ENCODE data around the gene CTBP2. TPM values are rescaled to one million over a fixed set of nuclear protein-coding genes. Genes with fewer than 3 reads are reported as not detected.

Gene CTBP2
- total and polyA plus RNA-seq, 2 donors: 45.3 to 49.8 TPM

- DNase-seq (ENCODE audit: extremely low spot score): no peak
- 83% methylated on average over 17 of the region's 17 CpGs for WGBS
- H3K4me3 ChIP-seq (ENCODE audit: low read depth, low read length): no peak overlapping the region
- no peak overlapping the region for H3K27ac ChIP-seq (ENCODE audit: low read depth)
- H3K36me3 ChIP-seq (ENCODE audit: insufficient read depth): no peaks in the 10 kb centered on the region
- no peaks in the 10 kb centered on the region for H3K4me1 ChIP-seq (ENCODE audit: insufficient read depth)
These were observed 138.5 kb downstream of the CTBP2 start for GRCh38 chr10:125021686-125022344.

- H3K36me3 ChIP-seq (ENCODE audit: insufficient read depth): no peaks in the 10 kb centered on the region
- 95% methylated on average over 9 of the region's 9 CpGs for WGBS
- no peak overlapping the region for H3K4me3 ChIP-seq (ENCODE audit: low read depth, low read length)
- no peak for DNase-seq (ENCODE audit: extremely low spot score)
- no peak overlapping the region for H3K27ac ChIP-seq (ENCODE audit: low read depth)
- H3K4me1 ChIP-seq (ENCODE audit: insufficient read depth): no peaks in the 10 kb centered on the region
These were observed 139.5 kb downstream of the CTBP2 start for GRCh38 chr10:125020871-125021270.

- Histone ChIP-seq H3K4me3 (ENCODE audit: low read depth, low read length) (no peak overlapping the region), H3K36me3 (ENCODE audit: insufficient read depth) (no peaks in the 10 kb centered on the region), H3K4me1 (ENCODE audit: insufficient read depth) (no peaks in the 10 kb centered on the region), H3K27ac (ENCODE audit: low read depth) (no peak overlapping the region)
- WGBS: 92% methylated on average over 17 of the region's 17 CpGs
- DNase-seq (ENCODE audit: extremely low spot score): no peak
These were observed 140.0 kb downstream of the CTBP2 start for GRCh38 chr10:125020386-125020785.

- Histone ChIP-seq H3K4me1 (ENCODE audit: insufficient read depth) (no peaks in the 10 kb centered on the region), H3K27ac (ENCODE audit: low read depth) (no peak overlapping the region), H3K36me3 (ENCODE audit: insufficient read depth) (no peaks in the 10 kb centered on the region), H3K4me3 (ENCODE audit: low read depth, low read length) (no peak overlapping the region)
- no peak for DNase-seq (ENCODE audit: extremely low spot score)
- 93% methylated on average over 9 of the region's 9 CpGs for WGBS
These were observed 141.7 kb downstream of the CTBP2 start for GRCh38 chr10:125018576-125019143.

GRCh38 chr10:125017547-125018298 lies 142.6 kb downstream of the CTBP2 start:
- Histone ChIP-seq H3K27ac (ENCODE audit: low read depth) (no peak overlapping the region), H3K4me1 (ENCODE audit: insufficient read depth) (no peaks in the 10 kb centered on the region), H3K36me3 (ENCODE audit: insufficient read depth) (no peaks in the 10 kb centered on the region), H3K4me3 (ENCODE audit: low read depth, low read length) (no peak overlapping the region)
- DNase-seq (ENCODE audit: extremely low spot score): no peak
- 89% methylated on average over 12 of the region's 12 CpGs for WGBS

- Histone ChIP-seq H3K27ac (ENCODE audit: low read depth) (peak overlapping the region; percentile 41), H3K4me3 (ENCODE audit: low read depth, low read length) (no peak overlapping the region), H3K4me1 (ENCODE audit: insufficient read depth) (no peaks in the 10 kb centered on the region), H3K36me3 (ENCODE audit: insufficient read depth) (no peaks in the 10 kb centered on the region)
- 44% methylated on average over 14 of the region's 14 CpGs for WGBS
- DNase-seq (ENCODE audit: extremely low spot score): no peak
These were observed 143.7 kb downstream of the CTBP2 start for GRCh38 chr10:125016611-125017202.

GRCh38 chr10:125016123-125016522 lies 144.2 kb downstream of the CTBP2 start:
- DNase-seq (ENCODE audit: extremely low spot score): no peak
- no peaks in the 10 kb centered on the region for H3K36me3 ChIP-seq (ENCODE audit: insufficient read depth)
- 63% methylated on average over 10 of the region's 10 CpGs for WGBS
- no peaks in the 10 kb centered on the region for H3K4me1 ChIP-seq (ENCODE audit: insufficient read depth)
- no peak overlapping the region for H3K4me3 ChIP-seq (ENCODE audit: low read depth, low read length)
- peak overlapping the region; percentile 44 for H3K27ac ChIP-seq (ENCODE audit: low read depth)

- 66% methylated on average over 23 of the region's 23 CpGs for WGBS
- no peak for DNase-seq (ENCODE audit: extremely low spot score)
- H3K36me3 ChIP-seq (ENCODE audit: insufficient read depth): no peaks in the 10 kb centered on the region
- H3K4me3 ChIP-seq (ENCODE audit: low read depth, low read length): no peak overlapping the region
- H3K4me1 ChIP-seq (ENCODE audit: insufficient read depth): no peaks in the 10 kb centered on the region
- peak overlapping the region; percentile 44 for H3K27ac ChIP-seq (ENCODE audit: low read depth)
These were observed 144.9 kb downstream of the CTBP2 start for GRCh38 chr10:125015356-125015944.

- DNase-seq (ENCODE audit: extremely low spot score): no peak
- H3K36me3 ChIP-seq (ENCODE audit: insufficient read depth): no peaks in the 10 kb centered on the region
- H3K4me1 ChIP-seq (ENCODE audit: insufficient read depth): no peaks in the 10 kb centered on the region
- H3K27ac ChIP-seq (ENCODE audit: low read depth): no peak overlapping the region
- H3K4me3 ChIP-seq (ENCODE audit: low read depth, low read length): no peak overlapping the region
- WGBS: 89% methylated on average over 19 of the region's 19 CpGs
These were observed 145.5 kb downstream of the CTBP2 start for GRCh38 chr10:125014836-125015355.

- Histone ChIP-seq H3K4me1 (ENCODE audit: insufficient read depth) (no peaks in the 10 kb centered on the region), H3K36me3 (ENCODE audit: insufficient read depth) (no peaks in the 10 kb centered on the region), H3K27ac (ENCODE audit: low read depth) (no peak overlapping the region), H3K4me3 (ENCODE audit: low read depth, low read length) (no peak overlapping the region)
- 85% methylated on average over 20 of the region's 20 CpGs for WGBS
- DNase-seq (ENCODE audit: extremely low spot score): no peak
These were observed 146.1 kb downstream of the CTBP2 start for GRCh38 chr10:125014086-125014830.

GRCh38 chr10:125013529-125013872 lies 146.9 kb downstream of the CTBP2 start:
- Histone ChIP-seq H3K4me3 (ENCODE audit: low read depth, low read length) (no peak overlapping the region), H3K4me1 (ENCODE audit: insufficient read depth) (no peaks in the 10 kb centered on the region), H3K36me3 (ENCODE audit: insufficient read depth) (no peaks in the 10 kb centered on the region), H3K27ac (ENCODE audit: low read depth) (no peak overlapping the region)
- DNase-seq (ENCODE audit: extremely low spot score): no peak
- 96% methylated on average over 7 of the region's 7 CpGs for WGBS

- Histone ChIP-seq H3K27ac (ENCODE audit: low read depth) (no peak overlapping the region), H3K4me3 (ENCODE audit: low read depth, low read length) (no peak overlapping the region), H3K36me3 (ENCODE audit: insufficient read depth) (no peaks in the 10 kb centered on the region), H3K4me1 (ENCODE audit: insufficient read depth) (no peaks in the 10 kb centered on the region)
- 92% methylated on average over 15 of the region's 15 CpGs for WGBS
- DNase-seq (ENCODE audit: extremely low spot score): no peak
These were observed 147.4 kb downstream of the CTBP2 start for GRCh38 chr10:125012851-125013528.

Measured in urinary bladder (tissue), 4 donors.